Measurements from ENCODE around the gene KRTAP10-1.

Gene KRTAP10-1

GRCh38 chr21:44568261-44568660 lies 28.3 kb upstream of the KRTAP10-1 start:
- Histone ChIP-seq H3K27me3 (ENCODE audit: insufficient read depth, low read length, poor library complexity) (no peaks in the 10 kb centered on the region), H3K4me2 (ENCODE audit: low read length) (no peak overlapping the region)
- no CpG with 5 or more reads among the region's 12 CpGs for WGBS (ENCODE audit: extremely low coverage, insufficient coverage, low lambda C conversion rate)

DNA sequence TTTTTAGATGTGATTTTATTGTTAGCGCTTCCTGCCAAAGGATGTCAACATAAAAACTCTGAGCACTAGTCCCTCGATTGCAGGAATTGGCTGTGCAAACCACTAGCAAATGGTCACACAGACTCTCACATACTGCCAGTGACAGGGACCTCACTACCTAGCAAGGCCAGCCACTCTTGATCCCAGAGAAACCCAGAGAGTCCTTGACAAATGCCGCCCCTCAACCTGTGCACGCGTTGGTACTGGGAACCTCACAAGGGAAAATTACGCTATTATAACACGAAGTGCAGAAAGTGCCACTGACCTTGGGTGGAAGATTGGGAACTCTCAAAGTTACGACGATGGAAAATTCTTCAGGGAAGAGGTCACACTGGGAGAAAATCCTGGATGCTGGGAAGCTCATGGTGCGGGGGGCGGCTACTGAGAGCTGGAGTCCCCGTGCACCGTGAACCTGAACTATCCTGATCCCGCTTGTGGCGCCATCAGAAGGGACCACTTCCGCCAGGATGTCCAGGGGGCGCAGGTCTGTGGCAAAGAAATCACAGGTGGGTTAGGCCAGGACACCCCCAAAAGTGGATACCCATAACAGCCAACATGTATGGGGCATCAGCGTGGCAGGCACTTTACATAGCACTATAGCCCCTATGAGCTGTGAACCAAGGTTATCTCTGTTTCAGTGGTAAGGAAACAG lies 27.6 kb upstream of the KRTAP10-1 start:
- Histone ChIP-seq H2BK5ac (ENCODE audit: low read length) (no peak overlapping the region), H3K23ac (ENCODE audit: low read length) (no peak overlapping the region), H2BK15ac (replicated peaks; ENCODE audit: low read depth) (no peak overlapping the region), H3K79me2 (ENCODE audit: control insufficient read depth, insufficient read depth, low read length) (no peaks in the 10 kb centered on the region), H2AK5ac (ENCODE audit: low read length) (no peak overlapping the region), H3K18ac (ENCODE audit: low read length) (no peak overlapping the region), H3K27me3 (ENCODE audit: insufficient read depth, low read length, poor library complexity) (no peaks in the 10 kb centered on the region), H3K79me1 (ENCODE audit: low read length) (no peaks in the 10 kb centered on the region), H3K4me1 (ENCODE audit: control insufficient read depth, low read depth, low read length) (no peaks in the 10 kb centered on the region), H3K4me2 (ENCODE audit: low read length) (no peak overlapping the region), H2BK120ac (ENCODE audit: low read depth, low read length) (no peak overlapping the region), H4K8ac (ENCODE audit: low read depth, low read length) (no peak overlapping the region), H3K9ac (ENCODE audit: low read length) (no peak overlapping the region), H3K4me3 (ENCODE audit: low read length) (no peak overlapping the region), H3K36me3 (ENCODE audit: control insufficient read depth, insufficient read depth, low read length) (no peaks in the 10 kb centered on the region), H3K27ac (ENCODE audit: low read depth, low read length) (no peak overlapping the region), H4K5ac (ENCODE audit: low read length) (no peak overlapping the region), H3K56ac (ENCODE audit: low read length) (no peak overlapping the region), H3K4ac (ENCODE audit: low read depth, low read length) (no peak overlapping the region)
- no CpG with 5 or more reads among the region's 18 CpGs for WGBS (ENCODE audit: extremely low coverage, insufficient coverage, low lambda C conversion rate)
- DNase-seq, result no peak

More at GRCh38 chr21:44568261-44568660, 28.3 kb upstream of the KRTAP10-1 start:
- Histone ChIP-seq H4K5ac (ENCODE audit: low read length) (no peak overlapping the region), H3K23ac (ENCODE audit: low read length) (no peak overlapping the region), H2BK120ac (ENCODE audit: low read depth, low read length) (no peak overlapping the region), H3K4me3 (ENCODE audit: low read length) (no peak overlapping the region), H2BK5ac (ENCODE audit: low read length) (no peak overlapping the region), H3K36me3 (ENCODE audit: control insufficient read depth, insufficient read depth, low read length) (no peaks in the 10 kb centered on the region), H3K27ac (ENCODE audit: low read depth, low read length) (no peak overlapping the region), H3K4ac (ENCODE audit: low read depth, low read length) (no peak overlapping the region), H3K9ac (ENCODE audit: low read length) (no peak overlapping the region), H3K4me1 (ENCODE audit: control insufficient read depth, low read depth, low read length) (no peaks in the 10 kb centered on the region), H4K8ac (ENCODE audit: low read depth, low read length) (no peak overlapping the region), H2AK5ac (ENCODE audit: low read length) (no peak overlapping the region), H3K79me1 (ENCODE audit: low read length) (no peaks in the 10 kb centered on the region), H2BK15ac (replicated peaks; ENCODE audit: low read depth) (no peak overlapping the region), H3K18ac (ENCODE audit: low read length) (no peak overlapping the region), H3K79me2 (ENCODE audit: control insufficient read depth, insufficient read depth, low read length) (no peaks in the 10 kb centered on the region), H3K56ac (ENCODE audit: low read length) (no peak overlapping the region)
- no peak for DNase-seq

- Histone ChIP-seq H3K36me3 (ENCODE audit: control insufficient read depth, insufficient read depth, low read length) (no peaks in the 10 kb centered on the region), H3K9ac (ENCODE audit: low read length) (no peak overlapping the region), H2BK15ac (replicated peaks; ENCODE audit: low read depth) (no peak overlapping the region), H3K4me1 (ENCODE audit: control insufficient read depth, low read depth, low read length) (no peaks in the 10 kb centered on the region), H3K4me3 (ENCODE audit: low read length) (no peak overlapping the region), H2AK5ac (ENCODE audit: low read length) (no peak overlapping the region), H3K56ac (ENCODE audit: low read length) (no peak overlapping the region), H2BK5ac (ENCODE audit: low read length) (no peak overlapping the region), H3K18ac (ENCODE audit: low read length) (no peak overlapping the region), H2BK120ac (ENCODE audit: low read depth, low read length) (no peak overlapping the region), H3K27me3 (ENCODE audit: insufficient read depth, low read length, poor library complexity) (no peaks in the 10 kb centered on the region), H3K79me2 (ENCODE audit: control insufficient read depth, insufficient read depth, low read length) (no peaks in the 10 kb centered on the region), H3K79me1 (ENCODE audit: low read length) (no peaks in the 10 kb centered on the region), H3K4me2 (ENCODE audit: low read length) (no peak overlapping the region), H4K5ac (ENCODE audit: low read length) (no peak overlapping the region), H4K8ac (ENCODE audit: low read depth, low read length) (no peak overlapping the region), H3K23ac (ENCODE audit: low read length) (no peak overlapping the region), H3K27ac (ENCODE audit: low read depth, low read length) (no peak overlapping the region), H3K4ac (ENCODE audit: low read depth, low read length) (no peak overlapping the region)
- DNase-seq, result no peak
- WGBS (ENCODE audit: extremely low coverage, insufficient coverage, low lambda C conversion rate), result no CpG with 5 or more reads among the region's 1 CpG
Measured at GRCh38 chr21:44566403-44566802, 26.4 kb upstream of the KRTAP10-1 start.

GRCh38 chr21:44564886-44565598 lies 25.0 kb upstream of the KRTAP10-1 start:
- no peak overlapping the region for H2BK120ac ChIP-seq (ENCODE audit: low read depth, low read length)
- H3K27ac ChIP-seq (ENCODE audit: low read depth, low read length), result no peak overlapping the region
- no peak for DNase-seq
- no peak overlapping the region for H3K9ac ChIP-seq (ENCODE audit: low read length)
- no peaks in the 10 kb centered on the region for H3K4me1 ChIP-seq (ENCODE audit: control insufficient read depth, low read depth, low read length)
- H4K5ac ChIP-seq (ENCODE audit: low read length), result no peak overlapping the region
- no CpG with 5 or more reads among the region's 1 CpG for WGBS (ENCODE audit: extremely low coverage, insufficient coverage, low lambda C conversion rate)
- H3K23ac ChIP-seq (ENCODE audit: low read length), result no peak overlapping the region
- H3K18ac ChIP-seq (ENCODE audit: low read length), result no peak overlapping the region
- no peak overlapping the region for H2BK15ac ChIP-seq (replicated peaks; ENCODE audit: low read depth)
- no peak overlapping the region for H3K4me2 ChIP-seq (ENCODE audit: low read length)
- H3K27me3 ChIP-seq (ENCODE audit: insufficient read depth, low read length, poor library complexity), result no peaks in the 10 kb centered on the region
- H3K79me1 ChIP-seq (ENCODE audit: low read length), result no peaks in the 10 kb centered on the region
- no peak overlapping the region for H2BK5ac ChIP-seq (ENCODE audit: low read length)
- H2AK5ac ChIP-seq (ENCODE audit: low read length), result no peak overlapping the region
- no peaks in the 10 kb centered on the region for H3K36me3 ChIP-seq (ENCODE audit: control insufficient read depth, insufficient read depth, low read length)
- no peak overlapping the region for H3K56ac ChIP-seq (ENCODE audit: low read length)
- no peak overlapping the region for H4K8ac ChIP-seq (ENCODE audit: low read depth, low read length)
- H3K4ac ChIP-seq (ENCODE audit: low read depth, low read length), result no peak overlapping the region
- no peak overlapping the region for H3K4me3 ChIP-seq (ENCODE audit: low read length)
- no peaks in the 10 kb centered on the region for H3K79me2 ChIP-seq (ENCODE audit: control insufficient read depth, insufficient read depth, low read length)

GRCh38 chr21:44564099-44564498 lies 24.1 kb upstream of the KRTAP10-1 start:
- Histone ChIP-seq H4K8ac (ENCODE audit: low read depth, low read length) (no peak overlapping the region), H3K23ac (ENCODE audit: low read length) (no peak overlapping the region), H4K5ac (ENCODE audit: low read length) (no peak overlapping the region), H3K18ac (ENCODE audit: low read length) (no peak overlapping the region), H2AK5ac (ENCODE audit: low read length) (no peak overlapping the region), H2BK120ac (ENCODE audit: low read depth, low read length) (no peak overlapping the region), H3K79me2 (ENCODE audit: control insufficient read depth, insufficient read depth, low read length) (no peaks in the 10 kb centered on the region), H3K79me1 (ENCODE audit: low read length) (no peaks in the 10 kb centered on the region), H3K4ac (ENCODE audit: low read depth, low read length) (no peak overlapping the region), H3K4me2 (ENCODE audit: low read length) (no peak overlapping the region), H3K36me3 (ENCODE audit: control insufficient read depth, insufficient read depth, low read length) (no peaks in the 10 kb centered on the region), H2BK5ac (ENCODE audit: low read length) (no peak overlapping the region), H3K4me1 (ENCODE audit: control insufficient read depth, low read depth, low read length) (no peaks in the 10 kb centered on the region), H2BK15ac (replicated peaks; ENCODE audit: low read depth) (no peak overlapping the region), H3K4me3 (ENCODE audit: low read length) (no peak overlapping the region), H3K9ac (ENCODE audit: low read length) (no peak overlapping the region), H3K56ac (ENCODE audit: low read length) (no peak overlapping the region), H3K27ac (ENCODE audit: low read depth, low read length) (no peak overlapping the region), H3K27me3 (ENCODE audit: insufficient read depth, low read length, poor library complexity) (no peaks in the 10 kb centered on the region)
- no CpG with 5 or more reads among the region's 1 CpG for WGBS (ENCODE audit: extremely low coverage, insufficient coverage, low lambda C conversion rate)
- DNase-seq, result no peak

Data from mesendoderm (in vitro differentiated cells).